T47D (cell line): ENCODE results near the gene IBTK.
A peak's percentile ranks its signal among the peaks of the same experiment; 100 is the strongest.
"Not testable (repeated sequence)": the region's sequence is repeated elsewhere in the genome, so short reads cannot be mapped to it uniquely, and the experiment has no call there.

ENCODE experiments used
- DNase-seq, 2 experiments: peaks; one replicate each; pipeline versions ENCODE4 v3.0.0 to v3.0.0-alpha.2; 2011 to 2012; ENCODE audit warnings: low read depth in 1 of 2, low spot score in 1 of 2
- JUND ChIP-seq: IDR thresholded peaks from 2 replicates; pipeline ENCODE4 v1.6.1; 2012; ENCODE audit warnings: low read depth
- in situ Hi-C: cut with HindIII; loops from 2 replicates; pipeline ENCODE4 v1.10.0; 2016; ENCODE audit warnings: low sequenced_read_pairs, low pct_unique_long_range_greater_than_20kb

The IBTK gene

GRCh38 chr6:82183642-82184282 lies 63.8 kb downstream of the IBTK start:
- no peak for TF ChIP-seq JUND
- in situ Hi-C loops = no loop called here
- DNase-seq = no peak

DNA sequence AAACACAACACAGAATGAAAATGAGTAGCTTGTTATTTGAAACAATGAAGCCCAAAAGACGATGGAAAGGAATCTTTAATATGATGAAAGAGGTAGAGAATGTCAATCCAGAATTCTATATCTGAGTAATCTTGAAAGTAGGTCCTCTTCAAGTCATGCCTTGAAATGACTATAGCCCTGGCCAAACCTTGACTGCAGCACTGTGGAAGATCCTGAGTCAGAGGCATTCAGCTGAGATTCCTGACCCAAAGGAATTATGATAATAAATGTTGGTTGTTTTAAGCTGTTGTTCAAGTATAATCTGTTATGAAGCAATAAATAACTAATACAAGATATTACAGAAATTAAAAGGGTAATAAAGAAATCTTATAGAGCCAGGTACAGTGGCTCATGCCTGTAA lies 64.8 kb downstream of the IBTK start:
- in situ Hi-C loops = no loop called here
- TF ChIP-seq JUND = no peak
- no peak for DNase-seq

- no peak for DNase-seq
- no peak for TF ChIP-seq JUND
- in situ Hi-C loops = no loop called here
These were observed 68.1 kb downstream of the IBTK start for GRCh38 chr6:82179415-82179814.

GRCh38 chr6:82178759-82179112 lies 68.8 kb downstream of the IBTK start:
- no peak for TF ChIP-seq JUND
- no peak for DNase-seq
- in situ Hi-C loops = no loop called here

- in situ Hi-C loops = no loop called here
- TF ChIP-seq JUND = no peak
These were observed 69.3 kb downstream of the IBTK start for GRCh38 chr6:82178077-82178758.

GRCh38 chr6:82176616-82177015 lies 70.9 kb downstream of the IBTK start:
- no peak for TF ChIP-seq JUND
- no peak for DNase-seq
- in situ Hi-C loops = no loop called here

More at GRCh38 chr6:82178077-82178758, 69.3 kb downstream of the IBTK start:
- peak in 1 of 2 experiments; percentile 23 for DNase-seq

- no peak for DNase-seq
- in situ Hi-C loops = no loop called here
- TF ChIP-seq JUND = no peak
These were observed 75.0 kb downstream of the IBTK start for GRCh38 chr6:82172594-82172993.

GRCh38 chr6:82169138-82169876 lies 78.2 kb downstream of the IBTK start:
- DNase-seq = no peak
- in situ Hi-C loops = no loop called here
- TF ChIP-seq JUND = no peak

GRCh38 chr6:82166493-82166892 lies 81.1 kb downstream of the IBTK start:
- DNase-seq = no peak
- no peak for TF ChIP-seq JUND
- in situ Hi-C loops = no loop called here

GRCh38 chr6:82160255-82160990 lies 87.1 kb downstream of the IBTK start:
- in situ Hi-C loops = no loop called here
- no peak for TF ChIP-seq JUND
- DNase-seq = no peak

GRCh38 chr6:82152786-82153185 lies 94.8 kb downstream of the IBTK start:
- in situ Hi-C loops, DNase-seq: not testable (repeated sequence)

GRCh38 chr6:82151147-82151546 lies 96.4 kb downstream of the IBTK start:
- DNase-seq, in situ Hi-C loops: not testable (repeated sequence)
